Liver (tissue), 9 donors: ENCODE data around the gene TRPT1. TPM values are rescaled to one million over a fixed set of nuclear protein-coding genes. Genes with fewer than 3 reads are reported as not detected.

Source experiments
- DNase-seq: peaks from one replicate; pipeline ENCODE4 v3.0.0-alpha.2; 2017; ENCODE audit warnings: low spot score
- H3K27ac ChIP-seq, 2 donors: one replicate each; pipeline ENCODE4 v1.7.0; 2013; ENCODE audit warnings: inconsistent platforms in 2 of 2, low read length in 2 of 2, control low read depth in 1 of 2, low read depth in 1 of 2, mild to moderate bottlenecking in 1 of 2
- H3K27me3 ChIP-seq, 4 donors: one replicate each; pipeline versions ENCODE4 v1.6.1 to v1.7.0; 2013; ENCODE audit warnings: low read length in 3 of 4, inconsistent platforms in 1 of 4, mild to moderate bottlenecking in 1 of 4, moderate library complexity in 1 of 4; ENCODE audit not compliant: control insufficient read depth in 4 of 4, insufficient read depth in 4 of 4
- H3K36me3 ChIP-seq, 4 donors: one replicate each; pipeline versions ENCODE4 v1.6.1 to v1.7.0; 2013; ENCODE audit warnings: low read length in 3 of 4, mild to moderate bottlenecking in 3 of 4, low read depth in 1 of 4, moderate library complexity in 1 of 4; ENCODE audit not compliant: control insufficient read depth in 4 of 4, insufficient read depth in 3 of 4
- H3K4me1 ChIP-seq, 4 donors: one replicate each; pipeline versions ENCODE4 v1.6.1 to v1.7.0; 2013; ENCODE audit warnings: low read length in 3 of 4, mild to moderate bottlenecking in 3 of 4, moderate library complexity in 1 of 4; ENCODE audit not compliant: control insufficient read depth in 4 of 4, insufficient read depth in 4 of 4
- H3K4me3 ChIP-seq, 3 donors: one replicate each; pipeline versions ENCODE4 v1.6.1 to v1.7.0; 2013; ENCODE audit warnings: low read length in 3 of 3, control low read depth in 1 of 3, low read depth in 1 of 3, mild to moderate bottlenecking in 1 of 3
- H3K9ac ChIP-seq, 2 donors: one replicate each; pipeline ENCODE4 v1.7.0; 2013; ENCODE audit warnings: low read length in 2 of 2, mild to moderate bottlenecking in 2 of 2, moderate library complexity in 2 of 2, control low read depth in 1 of 2, low read depth in 1 of 2
- H3K9me3 ChIP-seq, 4 donors: one replicate each; pipeline versions ENCODE4 v1.6.1 to v1.7.0; 2013; ENCODE audit warnings: low read length in 3 of 4; ENCODE audit not compliant: control insufficient read depth in 4 of 4
- ATF3 ChIP-seq: IDR thresholded peaks from 2 replicates; pipeline ENCODE4 v1.6.1; 2016; ENCODE audit warnings: antibody characterized with exemption
- CTCF ChIP-seq: fragments of 150-350 bp; IDR thresholded peaks from 2 replicates; pipeline ENCODE4 v1.5.1; 2017; ENCODE audit warnings: improper control_type of control experiment, low read depth, low read length; ENCODE audit not compliant: missing input control
- EGR1 ChIP-seq, 2 donors: IDR thresholded peaks; 2 replicates each; pipeline ENCODE4 v1.6.1; 2016 to 2018; ENCODE audit warnings: antibody characterized with exemption in 2 of 2, low read depth in 2 of 2
- FOXA1 ChIP-seq: IDR thresholded peaks from 2 replicates; pipeline ENCODE4 v1.6.1; 2016; ENCODE audit warnings: antibody characterized with exemption
- FOXA2 ChIP-seq: IDR thresholded peaks from 2 replicates; pipeline ENCODE4 v1.6.1; 2016; ENCODE audit warnings: antibody characterized with exemption
- GABPA ChIP-seq, 2 donors: IDR thresholded peaks in 1 of 2; conservative IDR thresholded peaks in 1 of 2; 2 replicates each; pipeline ENCODE4 v1.6.1; 2016; ENCODE audit warnings: antibody characterized with exemption in 2 of 2, mild to moderate bottlenecking in 1 of 2, moderate library complexity in 1 of 2
- HNF4A ChIP-seq, 2 donors: conservative IDR thresholded peaks; 2 replicates each; pipeline ENCODE4 v1.6.1; 2016; ENCODE audit warnings: antibody characterized with exemption in 2 of 2, mild to moderate bottlenecking in 2 of 2
- HNF4G ChIP-seq: IDR thresholded peaks from 2 replicates; pipeline ENCODE4 v1.6.1; 2016; ENCODE audit warnings: antibody characterized with exemption
- JUND ChIP-seq, 2 donors: IDR thresholded peaks; 2 replicates each; pipeline ENCODE4 v1.6.1; 2016; ENCODE audit warnings: antibody characterized with exemption in 2 of 2
- NR2F2 ChIP-seq: IDR thresholded peaks from 2 replicates; pipeline ENCODE4 v1.6.1; 2016; ENCODE audit warnings: antibody characterized with exemption
- REST ChIP-seq: IDR thresholded peaks from 2 replicates; pipeline ENCODE4 v1.6.1; 2016; ENCODE audit warnings: antibody characterized with exemption, mild to moderate bottlenecking
- RXRA ChIP-seq, 2 donors: IDR thresholded peaks; 2 replicates each; pipeline ENCODE4 v1.6.1; 2017 to 2018; ENCODE audit warnings: antibody characterized with exemption in 2 of 2, mild to moderate bottlenecking in 1 of 2
- SP1 ChIP-seq: IDR thresholded peaks from 2 replicates; pipeline ENCODE4 v1.6.1; 2018; ENCODE audit warnings: antibody characterized with exemption, mild to moderate bottlenecking
- TAF1 ChIP-seq: conservative IDR thresholded peaks from 2 replicates; pipeline ENCODE4 v1.6.1; 2016; ENCODE audit warnings: antibody characterized with exemption, mild to moderate bottlenecking
- YY1 ChIP-seq: IDR thresholded peaks from 2 replicates; pipeline ENCODE4 v1.6.1; 2016; ENCODE audit warnings: antibody characterized with exemption, mild to moderate bottlenecking
- WGBS: extraction: QIAGEN DNeasy Blood & Tissue Kit; methylation state at CpG from one replicate; pipeline ENCODE4 v1.1.7; 2013; 5-methylcytosine and 5-hydroxymethylcytosine counted together
- polyA plus RNA-seq, 2 donors: library from polyadenylated mRNA; stranded (reverse) in 1 of 2; unstranded in 1 of 2; fragments of 200-250 nt in 1 of 2; fragments of >200 nt in 1 of 2; fragmentation: Nextera tagmentation in 1 of 2; extraction: Ambion mirVana in 1 of 2; gene quantifications; one replicate each; pipeline versions ENCODE4 v1.2.1 to v1.2.3, GENCODE V29; 2013 to 2015
- total RNA-seq, 2 donors: library from RNA; depleted of rRNA; stranded (reverse); fragments of >200 nt; gene quantifications; one replicate each; pipeline ENCODE4 v1.2.3, GENCODE V29; 2014
- TF ChIP-seq, protein P1 (sequence below): IDR thresholded peaks from 2 replicates; pipeline ENCODE4 v1.6.1; 2016; ENCODE audit warnings: antibody characterized with exemption
- TF ChIP-seq, protein P2 (sequence below): IDR thresholded peaks from 2 replicates; pipeline ENCODE4 v1.6.1; 2016; ENCODE audit warnings: antibody characterized with exemption
- donor health status: healthy.
- donor health status: healthy.
- donor health status: healthy.
- donor health status: healthy.
- donor health status: healthy.

TRPT1 gene
- total and polyA plus RNA-seq, 4 donors = 14.0 to 37.8 (median 20.8) TPM

DNA sequence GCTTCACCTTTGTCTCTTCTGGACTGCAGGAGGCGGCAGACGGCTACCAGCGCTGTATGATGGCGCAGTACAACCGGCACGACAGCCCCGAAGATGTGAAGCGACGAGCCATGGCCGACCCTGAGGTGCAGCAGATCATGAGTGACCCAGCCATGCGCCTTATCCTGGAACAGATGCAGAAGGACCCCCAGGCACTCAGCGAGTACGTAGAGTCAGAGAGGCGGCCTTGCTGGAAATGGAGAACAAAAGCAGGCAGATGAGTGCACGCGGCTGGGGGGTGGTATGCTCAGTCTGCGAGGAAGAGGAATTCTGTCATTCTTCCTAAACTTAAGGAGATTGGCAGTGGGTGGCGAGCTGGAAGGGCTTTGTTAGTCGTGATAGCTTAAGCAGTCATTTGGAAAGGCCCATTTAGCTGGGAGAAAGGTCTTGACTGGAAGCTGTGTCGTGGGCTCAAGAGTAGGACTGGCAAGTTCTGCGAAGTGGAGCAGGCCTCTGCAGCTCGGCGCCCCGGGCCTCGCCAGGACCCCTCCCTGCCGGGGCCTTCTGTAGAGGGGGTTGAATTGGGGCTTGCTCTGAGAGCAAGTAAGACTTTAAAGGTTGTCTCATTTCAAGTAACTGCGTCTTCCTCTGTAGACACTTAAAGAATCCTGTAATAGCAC lies 22.4 kb downstream of the TRPT1 start:
- TF ChIP-seq EGR1 (IDR thresholded peaks at IDR 0.05; ENCODE audit: low read depth in 2 of 2) (no peak), HNF4G (no peak), CTCF (no peak), JUND (IDR thresholded peaks at IDR 0.05) (no peak), TAF1 (no peak), REST (no peak), FOXA1 (no peak), GABPA (IDR thresholded peaks at IDR 0.05 in 1 of 2, conservative IDR thresholded peaks at IDR 0.05 in 1 of 2) (no peak), YY1 (no peak), NR2F2 (no peak), FOXA2 (no peak)
- H3K27ac ChIP-seq = no peak overlapping the region
- peaks cover 0 to 12% (median 5%) of the 10 kb centered on the region in 4 donors for H3K4me1 ChIP-seq
- DNase-seq = no peak
- WGBS = 95% methylated on average over 27 of the region's 27 CpGs
- peaks cover 18 to 41% (median 32%) of the 10 kb centered on the region in 4 donors for H3K36me3 ChIP-seq
- H3K4me3 ChIP-seq = no peak overlapping the region
- no peaks in the 10 kb centered on the region for H3K27me3 ChIP-seq
- no peaks in the 10 kb centered on the region for H3K9me3 ChIP-seq
- H3K9ac ChIP-seq = no peak overlapping the region

GRCh38 chr11:64202992-64203391 lies 23.0 kb downstream of the TRPT1 start:
- Histone ChIP-seq H3K4me1 (peaks cover 0 to 12% (median 5%) of the 10 kb centered on the region in 4 donors), H3K27ac (no peak overlapping the region), H3K9me3 (no peaks in the 10 kb centered on the region), H3K9ac (no peak overlapping the region), H3K27me3 (no peaks in the 10 kb centered on the region), H3K4me3 (no peak overlapping the region), H3K36me3 (peaks cover 21 to 42% (median 35%) of the 10 kb centered on the region in 4 donors)
- 96% methylated on average over 9 of the region's 9 CpGs for WGBS
- no peak for DNase-seq
- TF ChIP-seq, protein P1, sequence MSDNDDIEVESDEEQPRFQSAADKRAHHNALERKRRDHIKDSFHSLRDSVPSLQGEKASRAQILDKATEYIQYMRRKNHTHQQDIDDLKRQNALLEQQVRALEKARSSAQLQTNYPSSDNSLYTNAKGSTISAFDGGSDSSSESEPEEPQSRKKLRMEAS = no peak
- TF ChIP-seq, protein P2, sequence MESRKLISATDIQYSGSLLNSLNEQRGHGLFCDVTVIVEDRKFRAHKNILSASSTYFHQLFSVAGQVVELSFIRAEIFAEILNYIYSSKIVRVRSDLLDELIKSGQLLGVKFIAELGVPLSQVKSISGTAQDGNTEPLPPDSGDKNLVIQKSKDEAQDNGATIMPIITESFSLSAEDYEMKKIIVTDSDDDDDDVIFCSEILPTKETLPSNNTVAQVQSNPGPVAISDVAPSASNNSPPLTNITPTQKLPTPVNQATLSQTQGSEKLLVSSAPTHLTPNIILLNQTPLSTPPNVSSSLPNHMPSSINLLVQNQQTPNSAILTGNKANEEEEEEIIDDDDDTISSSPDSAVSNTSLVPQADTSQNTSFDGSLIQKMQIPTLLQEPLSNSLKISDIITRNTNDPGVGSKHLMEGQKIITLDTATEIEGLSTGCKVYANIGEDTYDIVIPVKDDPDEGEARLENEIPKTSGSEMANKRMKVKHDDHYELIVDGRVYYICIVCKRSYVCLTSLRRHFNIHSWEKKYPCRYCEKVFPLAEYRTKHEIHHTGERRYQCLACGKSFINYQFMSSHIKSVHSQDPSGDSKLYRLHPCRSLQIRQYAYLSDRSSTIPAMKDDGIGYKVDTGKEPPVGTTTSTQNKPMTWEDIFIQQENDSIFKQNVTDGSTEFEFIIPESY = no peak
- TF ChIP-seq EGR1 (IDR thresholded peaks at IDR 0.05; ENCODE audit: low read depth in 2 of 2) = no peak
- no peak for TF ChIP-seq CTCF
- TF ChIP-seq YY1 = no peak
- no peak for TF ChIP-seq RXRA (IDR thresholded peaks at IDR 0.05)
- TF ChIP-seq HNF4A (conservative IDR thresholded peaks at IDR 0.05) = no peak
- no peak for TF ChIP-seq JUND (IDR thresholded peaks at IDR 0.05)
- no peak for TF ChIP-seq ATF3
- no peak for TF ChIP-seq FOXA2
- no peak for TF ChIP-seq GABPA (IDR thresholded peaks at IDR 0.05 in 1 of 2, conservative IDR thresholded peaks at IDR 0.05 in 1 of 2)
- no peak for TF ChIP-seq SP1
- no peak for TF ChIP-seq HNF4G
- TF ChIP-seq REST = no peak
- TF ChIP-seq TAF1 = no peak
- TF ChIP-seq NR2F2 = no peak
- no peak for TF ChIP-seq FOXA1
